Suprapubic skin (tissue), 4 donors: ENCODE measurements around the gene ARL16.

Source experiments
- POLR2A ChIP-seq, 2 donors: fragments of 450-650 bp; IDR thresholded peaks; one replicate each; pipeline ENCODE4 v1.6.1; 2017; ENCODE audit warnings: antibody characterized with exemption in 2 of 2, mild to moderate bottlenecking in 2 of 2, moderate library complexity in 2 of 2
- POLR2AphosphoS5 ChIP-seq, 3 donors: sonication (generic); formaldehyde crosslinking; IDR thresholded peaks; one replicate each; pipeline ENCODE4 v1.6.1; 2017; ENCODE audit warnings: antibody characterized with exemption in 3 of 3
- TF ChIP-seq, protein P1 (sequence below), 2 donors: fragments of 200-600 bp in 1 of 2; fragments of 450-650 bp in 1 of 2; sonication (generic) in 1 of 2; IDR thresholded peaks; one replicate each; pipeline ENCODE4 v1.5.1; 2016 to 2019; ENCODE audit warnings: antibody characterized with exemption in 2 of 2, mild to moderate bottlenecking in 1 of 2, moderate library complexity in 1 of 2

GRCh38 chr17:81656835-81657234 is 26.8 kb downstream of the ARL16 start:
- TF ChIP-seq, protein P1, sequence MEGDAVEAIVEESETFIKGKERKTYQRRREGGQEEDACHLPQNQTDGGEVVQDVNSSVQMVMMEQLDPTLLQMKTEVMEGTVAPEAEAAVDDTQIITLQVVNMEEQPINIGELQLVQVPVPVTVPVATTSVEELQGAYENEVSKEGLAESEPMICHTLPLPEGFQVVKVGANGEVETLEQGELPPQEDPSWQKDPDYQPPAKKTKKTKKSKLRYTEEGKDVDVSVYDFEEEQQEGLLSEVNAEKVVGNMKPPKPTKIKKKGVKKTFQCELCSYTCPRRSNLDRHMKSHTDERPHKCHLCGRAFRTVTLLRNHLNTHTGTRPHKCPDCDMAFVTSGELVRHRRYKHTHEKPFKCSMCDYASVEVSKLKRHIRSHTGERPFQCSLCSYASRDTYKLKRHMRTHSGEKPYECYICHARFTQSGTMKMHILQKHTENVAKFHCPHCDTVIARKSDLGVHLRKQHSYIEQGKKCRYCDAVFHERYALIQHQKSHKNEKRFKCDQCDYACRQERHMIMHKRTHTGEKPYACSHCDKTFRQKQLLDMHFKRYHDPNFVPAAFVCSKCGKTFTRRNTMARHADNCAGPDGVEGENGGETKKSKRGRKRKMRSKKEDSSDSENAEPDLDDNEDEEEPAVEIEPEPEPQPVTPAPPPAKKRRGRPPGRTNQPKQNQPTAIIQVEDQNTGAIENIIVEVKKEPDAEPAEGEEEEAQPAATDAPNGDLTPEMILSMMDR (IDR thresholded peaks at IDR 0.05) = no peak
- TF ChIP-seq POLR2A (IDR thresholded peaks at IDR 0.05) (no peak), POLR2AphosphoS5 (IDR thresholded peaks at IDR 0.05) (no peak)
